HL-60 (cell line): ENCODE measurements around the gene ADGRG1.

Experiments used
- DNase-seq, 2 experiments: peaks; one replicate each; pipeline ENCODE4 v3.0.0-alpha.2; 2010 to 2020; ENCODE audit warnings: low read depth in 1 of 2, low spot score in 1 of 2
- H3K27ac ChIP-seq: fragments of 250-450 bp; sonication (Bioruptor Pico); replicated peaks from 2 replicates; pipeline ENCODE4 v1.5.1; 2020; ENCODE audit warnings: mild to moderate bottlenecking, moderate library complexity
- H3K27me3 ChIP-seq: fragments of 250-450 bp; sonication (Bioruptor Pico); 2 replicates; pipeline ENCODE4 v1.5.1; 2021; ENCODE audit warnings: mild to moderate bottlenecking, moderate library complexity; ENCODE audit not compliant: insufficient read depth, poor library complexity, severe bottlenecking
- H3K4me3 ChIP-seq: replicated peaks from 2 replicates; pipeline ENCODE4 v1.5.1; 2011; ENCODE audit warnings: mild to moderate bottlenecking, control low read depth, low read length; ENCODE audit not compliant: insufficient read depth
- GABPA ChIP-seq: IDR thresholded peaks from 2 replicates; pipeline ENCODE4 v1.6.1; 2012; ENCODE audit warnings: low read depth
- POLR2AphosphoS5 ChIP-seq: IDR thresholded peaks from 2 replicates; pipeline ENCODE4 v1.6.1; 2012; ENCODE audit warnings: low read depth
- REST ChIP-seq: IDR thresholded peaks from 2 replicates; pipeline ENCODE4 v1.6.1; 2012; ENCODE audit warnings: low read depth; ENCODE audit not compliant: insufficient replicate concordance
- SPI1 ChIP-seq: IDR thresholded peaks from 2 replicates; pipeline ENCODE4 v1.6.1; 2012; ENCODE audit warnings: low read depth, mild to moderate bottlenecking, borderline replicate concordance
- TF ChIP-seq, protein P1 (sequence below): IDR thresholded peaks from one replicate; pipeline ENCODE4 v1.5.1; 2011; ENCODE audit warnings: low read length, control low read depth, inconsistent platforms; ENCODE audit not compliant: insufficient read depth

The ADGRG1 gene

DNA sequence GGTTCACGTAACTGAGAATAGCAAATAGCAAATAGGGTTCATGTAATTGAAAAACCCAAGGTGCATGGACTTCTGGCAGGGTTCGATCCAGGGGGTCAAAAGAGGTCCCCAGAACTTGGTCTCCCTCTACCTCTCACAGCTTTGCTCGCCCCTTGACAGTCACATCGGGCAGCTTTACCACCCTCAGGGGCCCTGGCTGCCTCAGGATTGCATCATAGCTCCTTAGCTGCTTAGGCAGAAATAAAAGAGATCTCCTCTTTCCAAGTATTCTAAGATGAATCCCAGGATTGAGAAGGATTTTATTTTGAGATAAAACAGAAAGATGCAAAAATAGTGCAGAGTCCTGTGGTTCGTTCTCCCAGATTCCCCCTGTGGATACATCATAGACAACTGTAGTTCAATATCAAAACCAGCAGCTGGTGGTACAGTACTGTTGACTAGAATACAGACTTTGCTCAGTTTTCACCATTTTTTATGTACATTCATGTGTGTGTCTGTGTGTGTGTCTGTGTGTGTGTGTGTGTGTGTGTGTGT, 52.5 kb downstream of the ADGRG1 start:
- H3K27ac ChIP-seq: peak overlapping the region; percentile 34
- DNase-seq: peak in 1 of 2 experiments; percentile 51
- H3K27me3 ChIP-seq: no peaks in the 10 kb centered on the region
- H3K4me3 ChIP-seq: no peak overlapping the region
- TF ChIP-seq, protein P1, sequence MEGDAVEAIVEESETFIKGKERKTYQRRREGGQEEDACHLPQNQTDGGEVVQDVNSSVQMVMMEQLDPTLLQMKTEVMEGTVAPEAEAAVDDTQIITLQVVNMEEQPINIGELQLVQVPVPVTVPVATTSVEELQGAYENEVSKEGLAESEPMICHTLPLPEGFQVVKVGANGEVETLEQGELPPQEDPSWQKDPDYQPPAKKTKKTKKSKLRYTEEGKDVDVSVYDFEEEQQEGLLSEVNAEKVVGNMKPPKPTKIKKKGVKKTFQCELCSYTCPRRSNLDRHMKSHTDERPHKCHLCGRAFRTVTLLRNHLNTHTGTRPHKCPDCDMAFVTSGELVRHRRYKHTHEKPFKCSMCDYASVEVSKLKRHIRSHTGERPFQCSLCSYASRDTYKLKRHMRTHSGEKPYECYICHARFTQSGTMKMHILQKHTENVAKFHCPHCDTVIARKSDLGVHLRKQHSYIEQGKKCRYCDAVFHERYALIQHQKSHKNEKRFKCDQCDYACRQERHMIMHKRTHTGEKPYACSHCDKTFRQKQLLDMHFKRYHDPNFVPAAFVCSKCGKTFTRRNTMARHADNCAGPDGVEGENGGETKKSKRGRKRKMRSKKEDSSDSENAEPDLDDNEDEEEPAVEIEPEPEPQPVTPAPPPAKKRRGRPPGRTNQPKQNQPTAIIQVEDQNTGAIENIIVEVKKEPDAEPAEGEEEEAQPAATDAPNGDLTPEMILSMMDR: no peak
- no peak for TF ChIP-seq POLR2AphosphoS5
- TF ChIP-seq REST: no peak

DNA sequence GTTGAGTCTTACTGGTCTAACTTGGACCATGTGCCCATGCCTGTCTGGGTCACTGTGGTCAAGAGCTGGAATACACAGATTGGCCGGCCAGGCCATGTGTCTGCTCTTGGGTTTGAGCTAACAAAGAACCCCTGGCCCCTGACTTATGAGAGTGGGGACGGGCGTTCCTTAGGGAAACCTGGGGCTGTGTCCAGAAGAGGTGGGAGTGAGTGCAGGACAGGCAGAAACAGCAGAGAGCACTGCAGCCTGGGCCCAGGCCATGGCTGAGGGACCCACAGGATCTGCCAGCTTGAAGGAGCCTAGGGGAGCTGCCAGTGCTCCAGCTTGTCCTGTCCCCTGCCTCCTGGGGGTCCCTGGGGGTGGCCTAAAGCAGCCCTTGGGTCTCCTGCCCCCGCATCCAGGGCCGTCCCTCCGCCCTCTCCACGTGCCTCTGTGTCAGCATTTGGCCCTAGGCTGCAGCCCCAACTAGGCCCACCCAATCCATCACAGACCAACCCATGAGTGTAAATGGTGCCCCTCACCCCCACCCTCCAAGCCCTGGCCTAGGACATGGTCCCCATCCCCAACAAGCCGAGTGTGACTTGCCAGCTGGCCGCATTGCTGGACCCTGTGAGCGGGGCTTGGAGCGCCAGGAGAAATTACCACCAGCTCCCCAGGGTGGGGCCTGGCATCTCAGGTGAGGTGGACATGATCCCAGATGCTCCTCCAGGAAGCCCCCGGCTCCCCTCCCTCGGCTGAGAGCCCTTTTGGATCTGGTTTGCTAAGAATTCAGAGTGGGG, 53.7 kb downstream of the ADGRG1 start:
- TF ChIP-seq, protein P1: no peak
- TF ChIP-seq REST (no peak), POLR2AphosphoS5 (no peak), SPI1 (no peak), GABPA (no peak)
- Histone ChIP-seq H3K4me3 (no peak overlapping the region), H3K27ac (no peak overlapping the region), H3K27me3 (no peaks in the 10 kb centered on the region)
- DNase-seq: no peak

DNA sequence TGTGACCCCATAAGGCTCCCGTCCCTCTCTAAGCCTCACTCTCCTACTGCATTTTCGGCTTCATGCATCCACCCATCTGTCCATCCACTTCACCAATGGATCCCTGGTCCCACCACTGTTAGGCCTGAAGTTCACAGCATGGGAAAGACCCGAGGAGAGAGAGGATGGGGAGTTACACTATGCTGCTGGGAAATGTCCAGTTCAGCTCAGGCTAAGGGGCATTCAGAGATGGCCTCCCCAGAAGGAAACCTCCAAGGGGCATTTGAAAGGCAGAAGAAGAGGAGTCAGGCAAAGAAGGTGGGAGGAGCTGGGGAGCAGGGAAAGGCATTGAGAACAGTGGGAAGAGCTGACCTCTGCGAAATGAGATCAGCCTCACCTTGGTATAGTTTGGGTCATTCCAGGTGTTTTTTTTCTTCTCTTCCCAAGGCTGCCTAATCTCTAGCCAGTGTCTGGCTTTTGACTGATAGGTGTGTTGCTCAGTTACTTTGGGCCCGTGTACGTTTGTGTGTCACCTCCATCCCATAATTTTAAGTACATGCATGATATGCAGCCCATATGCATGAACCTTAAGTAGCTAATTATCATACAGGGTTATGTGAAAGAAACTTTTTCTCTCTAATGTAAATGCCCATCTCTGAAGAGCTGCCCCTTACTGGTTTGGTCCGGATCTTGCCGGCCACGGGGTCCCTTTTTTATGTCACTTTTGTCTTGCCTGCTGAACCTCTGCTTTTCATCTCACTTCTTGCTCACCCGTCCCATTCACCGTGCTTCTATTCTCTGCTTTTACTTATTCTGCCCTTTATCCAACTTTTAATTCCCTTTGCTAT, 54.6 kb downstream of the ADGRG1 start:
- TF ChIP-seq, protein P1: no peak
- TF ChIP-seq SPI1: no peak
- TF ChIP-seq POLR2AphosphoS5: no peak
- TF ChIP-seq GABPA: no peak
- TF ChIP-seq REST: no peak
- Histone ChIP-seq H3K27ac (no peak overlapping the region), H3K27me3 (no peaks in the 10 kb centered on the region), H3K4me3 (no peak overlapping the region)
- no peak for DNase-seq
